Thoracic aorta (tissue), 2 donors: ENCODE measurements around the gene CENPW. TPM values are rescaled to one million over a fixed set of nuclear protein-coding genes. Genes with fewer than 3 reads are reported as not detected.

Experiments used
- ATAC-seq: fragments of 150-250 bp; one replicate; pipeline ENCODE4 v1.8.0; 2017; ENCODE audit warnings: low read depth; ENCODE audit not compliant: insufficient number of reproducible peaks, low FRiP score
- DNase-seq: peaks from one replicate; pipeline ENCODE4 v3.0.0-alpha.2; 2020; ENCODE audit warnings: low spot score
- H3K27ac ChIP-seq, 2 donors: fragments of 200-600 bp; sonication (generic); 1 replicate in 1 of 2; 2 replicates in 1 of 2; pipeline ENCODE4 v1.5.1; 2016; ENCODE audit warnings: mild to moderate bottlenecking in 2 of 2, moderate library complexity in 2 of 2
- H3K27me3 ChIP-seq: fragments of 200-600 bp; sonication (generic); replicated peaks from 2 replicates; pipeline ENCODE4 v1.6.0; 2016; ENCODE audit warnings: mild to moderate bottlenecking; ENCODE audit not compliant: insufficient read depth
- H3K36me3 ChIP-seq: fragments of 200-600 bp; sonication (generic); one replicate; pipeline ENCODE4 v1.5.1; 2016
- H3K4me1 ChIP-seq, 2 donors: fragments of 200-600 bp; sonication (generic); 1 replicate in 1 of 2; 2 replicates in 1 of 2; pipeline versions ENCODE4 v1.5.1 to v1.6.0; 2016; ENCODE audit warnings: low read depth in 2 of 2, mild to moderate bottlenecking in 1 of 2; ENCODE audit not compliant: control insufficient read depth in 1 of 2
- H3K4me3 ChIP-seq: fragments of 200-600 bp; sonication (generic); 2 replicates; pipeline ENCODE4 v1.5.1; 2016; ENCODE audit warnings: mild to moderate bottlenecking
- H3K9me3 ChIP-seq: fragments of 200-600 bp; sonication (generic); 2 replicates; pipeline ENCODE4 v1.5.1; 2016
- total RNA-seq, 2 donors: library from RNA; depleted of rRNA; stranded (reverse); fragments of >200 nt; gene quantifications; one replicate each; pipeline versions ENCODE4 v1.1.0 to v1.2.3, GENCODE V29; 2016
- TF ChIP-seq, protein P1 (sequence below): fragments of 200-600 bp; sonication (generic); IDR thresholded peaks from one replicate; pipeline ENCODE4 v1.5.1; 2019; ENCODE audit warnings: antibody characterized with exemption

CENPW gene
- total RNA-seq, 2 donors from 2014 or later: not detected

DNA sequence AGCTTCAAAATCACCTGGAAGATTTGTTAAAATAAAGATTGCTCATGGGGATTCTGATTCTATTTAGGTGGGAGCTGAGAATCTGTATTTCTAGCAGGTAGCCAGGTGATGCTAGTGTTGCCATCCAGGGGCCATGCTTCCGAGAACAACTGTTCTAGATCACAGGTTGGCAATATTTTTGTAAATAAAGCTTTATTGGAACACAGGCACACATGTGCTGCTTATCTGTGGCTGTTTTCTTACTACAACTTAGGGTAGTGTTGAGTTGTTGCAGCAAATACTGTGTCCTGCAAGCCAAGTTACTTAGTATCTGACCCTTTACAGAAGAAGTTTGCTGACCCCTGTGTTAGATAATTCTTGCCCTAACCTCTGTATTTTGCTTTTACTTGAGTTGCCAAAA, 12.0 kb downstream of the CENPW start:
- no peaks in the 10 kb centered on the region for H3K36me3 ChIP-seq
- H3K4me1 ChIP-seq: no peaks in the 10 kb centered on the region
- TF ChIP-seq, protein P1, sequence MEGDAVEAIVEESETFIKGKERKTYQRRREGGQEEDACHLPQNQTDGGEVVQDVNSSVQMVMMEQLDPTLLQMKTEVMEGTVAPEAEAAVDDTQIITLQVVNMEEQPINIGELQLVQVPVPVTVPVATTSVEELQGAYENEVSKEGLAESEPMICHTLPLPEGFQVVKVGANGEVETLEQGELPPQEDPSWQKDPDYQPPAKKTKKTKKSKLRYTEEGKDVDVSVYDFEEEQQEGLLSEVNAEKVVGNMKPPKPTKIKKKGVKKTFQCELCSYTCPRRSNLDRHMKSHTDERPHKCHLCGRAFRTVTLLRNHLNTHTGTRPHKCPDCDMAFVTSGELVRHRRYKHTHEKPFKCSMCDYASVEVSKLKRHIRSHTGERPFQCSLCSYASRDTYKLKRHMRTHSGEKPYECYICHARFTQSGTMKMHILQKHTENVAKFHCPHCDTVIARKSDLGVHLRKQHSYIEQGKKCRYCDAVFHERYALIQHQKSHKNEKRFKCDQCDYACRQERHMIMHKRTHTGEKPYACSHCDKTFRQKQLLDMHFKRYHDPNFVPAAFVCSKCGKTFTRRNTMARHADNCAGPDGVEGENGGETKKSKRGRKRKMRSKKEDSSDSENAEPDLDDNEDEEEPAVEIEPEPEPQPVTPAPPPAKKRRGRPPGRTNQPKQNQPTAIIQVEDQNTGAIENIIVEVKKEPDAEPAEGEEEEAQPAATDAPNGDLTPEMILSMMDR: no peak
- H3K27me3 ChIP-seq: no peaks in the 10 kb centered on the region
- no peak overlapping the region for H3K4me3 ChIP-seq
- no peak for ATAC-seq
- H3K9me3 ChIP-seq: peaks cover 2% of the 10 kb centered on the region
- no peak for DNase-seq
- H3K27ac ChIP-seq: no peak overlapping the region

DNA sequence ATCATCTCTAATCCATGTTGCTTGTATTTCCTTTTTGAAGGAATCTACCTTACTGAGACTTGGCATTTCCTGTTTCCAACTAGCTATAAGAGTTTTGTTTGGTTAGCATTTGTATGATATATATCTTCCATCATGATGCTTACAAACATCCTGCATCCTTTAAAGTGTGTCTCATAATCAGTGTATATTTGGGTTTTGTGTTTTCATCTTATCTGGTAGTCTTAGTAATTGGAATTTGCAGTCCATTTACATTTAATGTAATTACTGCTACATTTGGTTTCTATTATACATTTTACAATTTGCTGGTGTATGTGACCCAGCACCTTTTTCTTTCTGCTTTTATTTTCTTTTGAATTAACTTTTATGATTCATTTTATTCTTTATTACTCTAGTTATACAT, 12.6 kb downstream of the CENPW start:
- ATAC-seq (no peak), DNase-seq (no peak)
- no peaks in the 10 kb centered on the region for H3K36me3 ChIP-seq
- H3K4me1 ChIP-seq: no peaks in the 10 kb centered on the region
- TF ChIP-seq, protein P1: no peak
- no peak overlapping the region for H3K4me3 ChIP-seq
- H3K27me3 ChIP-seq: no peaks in the 10 kb centered on the region
- H3K27ac ChIP-seq: no peak overlapping the region
- H3K9me3 ChIP-seq: peaks cover 5% of the 10 kb centered on the region

DNA sequence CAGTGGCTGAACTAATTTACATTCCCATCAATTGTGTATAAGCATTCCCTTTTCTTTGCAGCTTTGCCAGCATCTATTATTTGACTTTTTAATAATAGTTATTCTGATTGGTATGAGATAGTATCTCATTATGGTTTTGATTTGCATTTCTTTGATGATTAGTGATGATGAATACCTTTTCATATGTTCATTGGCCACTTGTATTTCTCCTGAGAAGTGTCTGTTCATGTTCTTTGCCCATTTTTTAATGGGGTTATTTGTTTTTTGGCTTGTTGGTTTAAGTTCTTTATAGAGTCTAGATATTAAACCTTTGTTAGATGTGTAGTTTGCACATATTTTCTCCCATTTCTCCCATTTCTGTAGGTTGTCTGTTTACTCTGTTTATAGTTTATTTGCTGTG, 16.6 kb downstream of the CENPW start:
- no peaks in the 10 kb centered on the region for H3K36me3 ChIP-seq
- H3K4me3 ChIP-seq: no peak overlapping the region
- ATAC-seq (no peak), DNase-seq (no peak)
- no peak overlapping the region for H3K27ac ChIP-seq
- no peaks in the 10 kb centered on the region for H3K4me1 ChIP-seq
- H3K27me3 ChIP-seq: no peaks in the 10 kb centered on the region
- TF ChIP-seq, protein P1: no peak
- H3K9me3 ChIP-seq: peaks cover 22% of the 10 kb centered on the region

DNA sequence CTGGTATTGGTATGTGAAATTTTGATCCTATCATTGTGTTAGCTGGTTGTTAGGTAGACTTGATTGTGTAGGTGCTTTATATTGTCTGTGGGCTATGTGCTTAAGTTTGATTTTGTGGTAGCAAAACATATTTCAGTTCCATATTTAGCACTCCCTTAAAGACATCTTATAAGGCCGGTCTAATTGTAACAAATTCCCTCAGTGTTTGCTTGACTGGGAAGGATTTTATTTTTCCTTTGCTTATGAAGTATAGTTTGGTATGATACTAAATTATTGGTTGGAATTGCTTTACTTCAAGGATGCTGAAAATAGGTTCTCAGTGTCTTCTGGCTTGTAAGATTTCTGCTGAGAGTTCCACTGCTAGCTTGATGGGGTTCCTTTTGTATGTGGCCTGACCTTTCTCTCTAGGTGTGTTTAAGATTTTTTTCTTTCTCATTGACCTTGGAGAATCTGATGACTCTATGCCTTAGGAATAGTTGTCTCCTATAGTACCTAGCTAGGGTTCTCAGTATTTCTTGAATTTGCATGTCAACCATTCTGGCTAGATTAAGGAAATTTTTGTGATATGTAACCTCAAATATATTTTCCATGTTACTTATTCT, 20.1 kb downstream of the CENPW start:
- DNase-seq (no peak), ATAC-seq (no peak)
- H3K9me3 ChIP-seq: peaks cover 22% of the 10 kb centered on the region
- no peak overlapping the region for H3K4me3 ChIP-seq
- no peaks in the 10 kb centered on the region for H3K4me1 ChIP-seq
- no peaks in the 10 kb centered on the region for H3K36me3 ChIP-seq
- TF ChIP-seq, protein P1: no peak
- no peaks in the 10 kb centered on the region for H3K27me3 ChIP-seq
- H3K27ac ChIP-seq: no peak overlapping the region

DNA sequence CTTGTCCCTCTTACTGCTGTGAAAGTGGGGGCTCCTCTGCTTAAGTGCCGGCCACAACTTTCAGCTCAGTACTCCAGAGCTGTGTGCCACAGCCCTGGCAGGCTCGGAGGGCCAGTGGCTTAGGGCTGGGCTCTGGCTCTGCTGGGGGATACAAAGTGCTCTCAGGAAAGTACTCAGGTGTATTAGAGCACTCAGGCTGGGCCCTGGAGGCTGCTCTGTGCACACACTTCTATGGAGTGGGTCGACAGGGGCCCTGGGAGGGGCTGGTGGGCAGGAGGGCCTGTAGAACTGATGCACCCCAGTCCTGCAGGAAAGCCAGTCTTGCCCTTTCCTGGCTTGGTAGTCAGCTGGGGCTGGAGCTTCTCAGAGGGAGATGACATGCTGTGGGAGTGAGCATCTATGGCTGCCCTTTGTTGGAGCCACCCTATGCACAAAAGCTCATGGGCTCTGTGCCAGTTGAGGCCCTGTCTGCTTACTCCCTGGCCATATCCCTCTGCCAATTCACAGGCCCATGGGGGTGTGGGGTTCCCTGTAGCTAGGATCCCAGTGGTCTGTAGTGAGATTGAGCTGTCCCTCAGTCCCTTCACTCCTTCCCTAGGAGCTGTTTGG, 22.0 kb downstream of the CENPW start:
- TF ChIP-seq, protein P1: no peak
- Histone ChIP-seq H3K4me1 (no peaks in the 10 kb centered on the region), H3K36me3 (no peaks in the 10 kb centered on the region), H3K27me3 (no peaks in the 10 kb centered on the region), H3K9me3 (peaks cover 20% of the 10 kb centered on the region), H3K27ac (no peak overlapping the region), H3K4me3 (no peak overlapping the region)
- ATAC-seq: no peak
- no peak for DNase-seq
